Tibial nerve (tissue), 4 donors: Measurements from ENCODE around the gene PLEKHM1.

Experiments used
- CTCF ChIP-seq, 5 experiments: fragments of 200-600 bp in 3 of 5; fragments of 450-650 bp in 2 of 5; sonication (generic) in 3 of 5; IDR thresholded peaks; one replicate each; pipeline ENCODE4 v1.5.1; 2016 to 2019; ENCODE audit warnings: antibody characterized with exemption in 5 of 5, mild to moderate bottlenecking in 3 of 5, moderate library complexity in 2 of 5
- EP300 ChIP-seq, 2 donors: sonication (generic); formaldehyde crosslinking; IDR thresholded peaks; one replicate each; pipeline ENCODE4 v1.6.1; 2017; ENCODE audit warnings: antibody characterized with exemption in 2 of 2, mild to moderate bottlenecking in 1 of 2
- POLR2A ChIP-seq, 2 donors: fragments of 450-650 bp; IDR thresholded peaks; one replicate each; pipeline ENCODE4 v1.6.1; 2017; ENCODE audit warnings: antibody characterized with exemption in 2 of 2, mild to moderate bottlenecking in 2 of 2, moderate library complexity in 2 of 2

- TF ChIP-seq CTCF (IDR thresholded peaks at IDR 0.05), result no peak
- no peak for TF ChIP-seq POLR2A (IDR thresholded peaks at IDR 0.05)
- no peak for TF ChIP-seq EP300 (IDR thresholded peaks at IDR 0.05)
These were observed 39.4 kb downstream of the PLEKHM1 start for GRCh38 chr17:45451131-45451530.
